ENCODE measurements around the gene TEKTIP1.

Gene TEKTIP1

GRCh38 chr19:3538965-3539755, at the start of gene TEKTIP1:
Gene TEKTIP1, plus strand, starts transcription at chr19:3539174. Its CDS starts 4 bp downstream, at chr19:3539178.
- in situ Hi-C loops (cut with HindIII; ENCODE audit: low pct_ligation_motif_present, low pct_unique_long_range_greater_than_20kb, low sequenced_read_pairs) = no loop called here
- DNase-seq = no peak

GRCh38 chr19:3491396-3492119, 47.4 kb upstream of the TEKTIP1 start:
- DNase-seq = no peak
- in situ Hi-C loops (cut with HindIII; ENCODE audit: low pct_ligation_motif_present, low pct_unique_long_range_greater_than_20kb, low sequenced_read_pairs) = no loop called here

- DNase-seq = no peak
- in situ Hi-C loops (cut with HindIII; ENCODE audit: low pct_ligation_motif_present, low pct_unique_long_range_greater_than_20kb, low sequenced_read_pairs) = no loop called here
Observed at GRCh38 chr19:3492131-3492839, 46.7 kb upstream of the TEKTIP1 start.

GRCh38 chr19:3492919-3493318, 46.1 kb upstream of the TEKTIP1 start:
- in situ Hi-C loops (cut with HindIII; ENCODE audit: low pct_ligation_motif_present, low pct_unique_long_range_greater_than_20kb, low sequenced_read_pairs) = no loop called here
- no peak for DNase-seq

- DNase-seq = no peak
- in situ Hi-C loops (cut with HindIII; ENCODE audit: low pct_ligation_motif_present, low pct_unique_long_range_greater_than_20kb, low sequenced_read_pairs) = no loop called here
Observed at GRCh38 chr19:3493651-3494050, 45.3 kb upstream of the TEKTIP1 start.

GRCh38 chr19:3494051-3494450, 44.9 kb upstream of the TEKTIP1 start:
- DNase-seq = no peak
- in situ Hi-C loops (cut with HindIII; ENCODE audit: low pct_ligation_motif_present, low pct_unique_long_range_greater_than_20kb, low sequenced_read_pairs) = no loop called here

GRCh38 chr19:3494559-3494958, 44.4 kb upstream of the TEKTIP1 start:
- in situ Hi-C loops (cut with HindIII; ENCODE audit: low pct_ligation_motif_present, low pct_unique_long_range_greater_than_20kb, low sequenced_read_pairs) = no loop called here
- DNase-seq = no peak

- DNase-seq = no peak
- in situ Hi-C loops (cut with HindIII; ENCODE audit: low pct_ligation_motif_present, low pct_unique_long_range_greater_than_20kb, low sequenced_read_pairs) = no loop called here
Observed at GRCh38 chr19:3496392-3497273, 42.3 kb upstream of the TEKTIP1 start.

- in situ Hi-C loops (cut with HindIII; ENCODE audit: low pct_ligation_motif_present, low pct_unique_long_range_greater_than_20kb, low sequenced_read_pairs) = no loop called here
- DNase-seq = peak; percentile 54
Observed at GRCh38 chr19:3497757-3498520, 41.0 kb upstream of the TEKTIP1 start.

GRCh38 chr19:3499738-3500428, 39.1 kb upstream of the TEKTIP1 start:
- no peak for DNase-seq
- in situ Hi-C loops (cut with HindIII; ENCODE audit: low pct_ligation_motif_present, low pct_unique_long_range_greater_than_20kb, low sequenced_read_pairs) = no loop called here

- DNase-seq = peak; percentile 94
- in situ Hi-C loops (cut with HindIII; ENCODE audit: low pct_ligation_motif_present, low pct_unique_long_range_greater_than_20kb, low sequenced_read_pairs) = no loop called here
Observed at GRCh38 chr19:3500429-3501101, 38.4 kb upstream of the TEKTIP1 start, which contains the start of gene DOHH. Gene DOHH, minus strand, starts transcription at chr19:3500674. Its CDS starts 3,860 bp downstream, at chr19:3496814.

GRCh38 chr19:3501780-3502179, 37.2 kb upstream of the TEKTIP1 start:
- no peak for DNase-seq
- in situ Hi-C loops (cut with HindIII; ENCODE audit: low pct_ligation_motif_present, low pct_unique_long_range_greater_than_20kb, low sequenced_read_pairs) = no loop called here

GRCh38 chr19:3503036-3503572, 35.9 kb upstream of the TEKTIP1 start:
- in situ Hi-C loops (cut with HindIII; ENCODE audit: low pct_ligation_motif_present, low pct_unique_long_range_greater_than_20kb, low sequenced_read_pairs) = no loop called here
- DNase-seq = no peak

- in situ Hi-C loops (cut with HindIII; ENCODE audit: low pct_ligation_motif_present, low pct_unique_long_range_greater_than_20kb, low sequenced_read_pairs) = no loop called here
Observed at GRCh38 chr19:3504735-3505134, 34.2 kb upstream of the TEKTIP1 start.

GRCh38 chr19:3505598-3506383, 33.2 kb upstream of the TEKTIP1 start, which contains the start of gene FZR1:
Gene FZR1, plus strand, starts transcription at chr19:3506311. Its CDS starts 16,679 bp downstream, at chr19:3522990.
- in situ Hi-C loops (cut with HindIII; ENCODE audit: low pct_ligation_motif_present, low pct_unique_long_range_greater_than_20kb, low sequenced_read_pairs) = no loop called here
- peak; percentile 97 for DNase-seq

More at GRCh38 chr19:3504735-3505134, 34.2 kb upstream of the TEKTIP1 start:
- DNase-seq = no peak

Measured in ACHN (cell line).